ENCODE results near the gene FAM170A. TPM values are rescaled to one million over a fixed set of nuclear protein-coding genes. Genes with fewer than 3 reads are reported as not detected.

FAM170A gene
- total RNA-seq, 4 donors from 2014 or later = not detected

Other genes with a start within 250 kb of the FAM170A start
- gene HSD17B4, start 177.1 kb upstream of the FAM170A start, total RNA-seq = 100 to 1,000 TPM in 3 of 4 donors, 10 to 100 TPM in 1; 88.6 to 176 (median 132) TPM

Measured in lower leg skin (tissue), 4 donors.